HG03460 (cell line): ENCODE data around the gene TUBB1.
"Not testable (repeated sequence)": the region's sequence is repeated elsewhere in the genome, so short reads cannot be mapped to it uniquely, and the experiment has no call there.

Source experiments
- ATAC-seq: cut with Tn5 transposase; IDR thresholded peaks from one replicate; pipeline ENCODE4 v1.9.1; 2021; ENCODE audit not compliant: unreplicated experiment

The TUBB1 gene

GRCh38 chr20:59018817-59019216 lies 412 bp upstream of the TUBB1 start:
- no peak for ATAC-seq

DNA sequence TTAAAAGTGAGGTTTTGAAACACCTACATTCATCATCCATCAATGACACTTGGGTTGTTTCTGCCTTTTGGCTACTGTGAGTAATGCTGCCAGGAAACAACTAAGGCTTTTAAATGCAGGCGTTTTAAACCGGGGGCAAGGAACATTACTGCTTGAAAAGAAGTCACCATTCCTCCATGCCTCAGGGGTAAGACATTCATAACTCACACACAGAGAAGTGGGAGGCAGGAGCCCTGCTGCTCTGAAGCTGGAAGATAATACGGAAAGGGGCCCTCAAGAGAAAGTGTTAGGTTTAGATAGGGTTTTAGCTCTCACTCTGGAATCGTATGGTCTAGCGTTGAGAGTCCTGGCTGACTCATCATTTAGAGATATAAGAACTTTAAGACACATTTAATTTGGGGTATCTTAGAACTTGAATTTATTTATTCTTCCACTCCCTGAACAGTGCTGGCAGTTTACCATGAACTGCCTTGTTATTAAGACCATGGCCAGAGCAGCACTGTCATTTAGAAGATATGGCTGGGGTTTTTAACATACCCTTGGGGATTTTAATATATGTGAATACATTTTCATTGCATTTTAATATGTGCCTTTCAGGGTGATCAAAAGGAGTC lies 1.8 kb downstream of the TUBB1 start:
- ATAC-seq = no peak

- no peak for ATAC-seq
Observed at GRCh38 chr20:59022754-59023153, 3.5 kb downstream of the TUBB1 start.

- no peak for ATAC-seq
Observed at GRCh38 chr20:59023616-59024015, 4.4 kb downstream of the TUBB1 start.

DNA sequence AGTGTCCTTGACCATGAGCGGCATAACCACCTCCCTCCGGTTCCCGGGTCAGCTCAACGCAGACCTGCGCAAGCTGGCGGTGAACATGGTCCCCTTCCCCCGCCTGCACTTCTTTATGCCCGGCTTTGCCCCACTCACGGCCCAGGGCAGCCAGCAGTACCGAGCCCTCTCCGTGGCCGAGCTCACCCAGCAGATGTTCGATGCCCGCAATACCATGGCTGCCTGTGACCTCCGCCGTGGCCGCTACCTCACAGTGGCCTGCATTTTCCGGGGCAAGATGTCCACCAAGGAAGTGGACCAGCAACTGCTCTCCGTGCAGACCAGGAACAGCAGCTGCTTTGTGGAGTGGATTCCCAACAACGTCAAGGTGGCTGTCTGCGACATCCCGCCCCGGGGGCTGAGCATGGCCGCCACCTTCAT lies 4.9 kb downstream of the TUBB1 start:
- no peak for ATAC-seq

DNA sequence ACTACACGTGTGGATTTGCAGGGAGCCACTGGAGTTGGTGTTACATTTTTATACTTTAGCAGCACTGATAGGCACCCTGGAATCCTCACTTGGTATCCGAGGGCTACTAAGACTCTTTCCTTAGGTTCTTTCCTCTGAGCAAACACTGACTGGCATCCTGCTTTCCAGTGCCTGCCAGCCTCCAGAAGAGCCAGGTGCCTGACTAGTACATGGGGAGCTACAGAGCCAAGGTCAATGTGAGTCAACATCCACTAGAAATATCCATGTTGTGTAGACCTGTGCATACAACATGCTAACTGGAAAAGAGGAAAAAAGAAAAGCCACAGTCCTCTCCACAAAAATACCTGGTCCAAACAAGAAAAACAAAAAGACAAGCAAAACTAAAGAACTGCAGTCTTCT lies 5.9 kb downstream of the TUBB1 start:
- no peak for ATAC-seq

DNA sequence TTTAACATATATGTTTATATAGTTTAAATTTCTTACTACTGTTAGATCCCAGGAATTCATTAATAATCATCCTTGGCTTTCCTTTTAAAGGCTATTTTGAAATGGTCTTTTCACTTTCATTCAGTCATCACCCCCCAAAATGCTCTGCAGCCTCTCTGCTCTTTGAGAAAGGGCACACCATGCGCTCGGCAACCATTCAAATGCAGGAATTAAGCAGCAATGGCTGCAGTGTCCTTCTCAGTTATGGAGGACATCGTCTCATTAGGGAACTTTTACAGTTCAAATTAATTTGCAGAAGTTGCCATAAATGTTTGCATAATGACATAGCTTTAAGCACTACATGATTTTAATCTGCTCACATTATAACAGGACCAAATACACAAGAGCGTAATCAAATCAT lies 6.3 kb downstream of the TUBB1 start:
- no peak for ATAC-seq

- ATAC-seq = no peak
Observed at GRCh38 chr20:59026904-59027740, 7.9 kb downstream of the TUBB1 start.

- no peak for ATAC-seq
Observed at GRCh38 chr20:59027741-59028320, 8.6 kb downstream of the TUBB1 start.

DNA sequence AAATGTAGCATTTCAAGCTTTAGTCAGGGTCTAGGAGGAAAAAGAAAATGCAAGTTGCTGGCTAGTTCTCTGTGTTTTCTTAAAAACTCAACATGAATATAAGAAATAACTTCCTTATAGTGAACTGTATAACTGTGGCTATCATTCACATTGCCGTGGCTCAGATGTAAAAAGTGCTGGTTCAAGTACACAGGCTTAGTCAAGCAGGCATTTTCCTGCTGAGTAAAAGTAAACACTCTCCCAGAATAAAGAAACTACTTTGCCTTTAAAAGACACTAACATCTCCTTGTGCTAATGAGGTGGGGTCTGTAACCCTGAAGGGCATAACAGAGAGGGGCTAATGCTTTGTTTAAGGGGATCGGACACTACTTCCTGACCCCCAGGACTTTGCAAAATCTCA lies 9.6 kb downstream of the TUBB1 start:
- ATAC-seq = no peak

- ATAC-seq = no peak
Observed at GRCh38 chr20:59030911-59031563, 11.8 kb downstream of the TUBB1 start.

DNA sequence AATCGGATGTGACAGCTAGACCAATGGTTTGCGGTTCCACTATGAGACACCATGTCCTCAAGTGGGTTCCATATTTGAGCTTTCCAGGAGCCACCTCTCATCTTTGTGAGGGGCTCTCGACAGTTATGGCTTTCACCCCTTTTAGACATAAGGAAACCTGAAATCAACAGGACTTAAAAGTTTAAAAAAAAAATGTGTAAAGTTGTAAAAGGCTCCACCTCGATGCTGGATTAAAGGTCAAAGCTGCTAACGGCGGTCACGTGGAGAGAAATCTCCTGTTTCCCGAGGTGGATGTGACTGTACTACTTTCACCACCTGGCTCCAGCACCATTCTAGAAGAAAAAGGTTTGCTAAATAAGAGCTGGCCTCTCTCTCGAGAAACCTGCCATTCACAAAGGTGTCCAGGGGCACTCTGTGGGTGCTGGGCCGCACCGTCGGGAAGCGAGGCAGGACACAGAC lies 12.4 kb downstream of the TUBB1 start:
- ATAC-seq = no peak

GRCh38 chr20:59032023-59032712 lies 12.9 kb downstream of the TUBB1 start, which contains the start of gene ATP5F1E:
Gene ATP5F1E (minus strand): TSS chr20:59032335. CDS start chr20:59032251, 84 bp downstream.
- peak; percentile 90 for ATAC-seq

GRCh38 chr20:59032713-59033059 lies 13.5 kb downstream of the TUBB1 start:
- peak; percentile 25 for ATAC-seq

DNA sequence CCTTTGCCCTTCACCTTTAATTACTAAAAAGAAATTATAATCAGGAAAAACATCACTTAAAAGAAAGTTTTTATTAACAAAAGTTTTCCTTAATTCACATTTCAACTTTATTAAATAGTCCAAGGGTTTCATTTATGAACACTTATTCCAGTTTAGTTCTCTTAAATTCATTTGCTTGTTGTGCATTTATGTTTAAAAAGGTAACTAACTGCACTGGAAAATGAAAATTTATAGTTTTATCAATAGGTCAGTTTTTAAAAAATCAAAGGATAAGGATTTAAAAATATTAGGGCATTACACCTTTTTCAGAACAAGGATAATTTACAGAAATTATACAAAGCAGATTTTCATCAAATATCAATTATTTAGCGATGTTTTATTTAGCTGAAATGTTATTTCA lies 13.9 kb downstream of the TUBB1 start:
- ATAC-seq = no peak

DNA sequence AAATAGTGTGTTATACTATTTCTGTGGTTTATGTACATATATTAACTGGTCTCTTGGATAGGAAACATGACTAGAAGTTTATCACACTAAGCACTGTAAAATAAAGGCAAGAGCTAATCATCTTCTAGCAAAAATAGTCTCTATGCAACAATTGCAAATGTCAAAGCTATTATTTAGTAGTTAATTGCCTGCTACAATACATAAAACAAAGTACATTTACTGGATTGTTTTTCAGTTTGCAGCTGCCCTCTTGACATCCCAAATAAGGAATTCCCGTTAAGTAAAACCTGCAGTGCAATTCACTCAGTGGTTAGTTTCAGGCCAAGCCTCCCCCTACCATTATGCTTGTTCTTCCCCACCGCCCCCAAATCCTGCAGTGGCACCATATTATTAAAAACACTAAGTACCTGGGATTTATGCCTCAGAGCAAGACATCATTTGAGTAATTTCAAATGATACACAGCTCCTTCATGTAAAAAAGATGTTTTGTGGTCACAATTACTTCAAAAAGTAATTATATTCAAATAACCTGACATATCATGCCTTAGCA lies 14.5 kb downstream of the TUBB1 start:
- no peak for ATAC-seq

DNA sequence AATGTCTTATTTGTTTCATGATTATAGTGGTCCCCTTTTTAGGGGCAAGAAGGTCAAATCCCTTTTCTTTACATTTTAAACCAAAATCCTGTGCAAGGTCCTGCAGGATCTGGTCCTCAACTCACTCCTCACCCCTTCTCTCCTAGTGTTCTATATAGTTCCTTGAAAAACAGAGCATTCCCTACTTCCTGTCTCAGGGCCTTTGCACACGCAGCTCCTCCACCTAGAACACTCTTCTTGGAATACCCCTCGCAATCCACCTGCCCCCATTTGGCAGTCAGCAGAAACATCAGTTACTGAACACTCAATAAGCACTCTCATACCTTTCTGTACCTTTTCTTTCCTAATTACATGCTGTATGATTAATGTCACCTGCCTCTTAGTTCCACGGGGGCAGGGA lies 16.2 kb downstream of the TUBB1 start:
- ATAC-seq = no peak

DNA sequence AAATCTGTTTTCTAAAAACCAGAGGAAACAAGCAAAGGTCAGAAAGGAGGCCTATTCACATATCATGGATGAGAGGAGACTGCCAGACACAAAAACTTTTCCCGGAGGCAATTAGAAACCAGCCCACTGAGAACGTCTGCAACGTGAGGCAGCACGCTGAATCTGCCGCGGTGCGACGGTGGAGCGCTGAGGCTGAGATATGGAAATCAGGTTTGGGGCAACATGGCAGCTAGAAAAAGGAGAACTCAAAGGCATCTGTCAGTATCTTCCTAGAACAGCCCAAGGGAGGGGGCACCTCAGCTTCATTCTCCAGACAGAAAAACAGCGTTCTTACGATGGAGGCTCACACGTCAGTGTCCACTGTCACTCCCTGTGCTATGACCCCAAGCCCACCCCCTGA lies 18.2 kb downstream of the TUBB1 start:
- no peak for ATAC-seq

- no peak for ATAC-seq
Observed at GRCh38 chr20:59039233-59039632, 20.0 kb downstream of the TUBB1 start.

DNA sequence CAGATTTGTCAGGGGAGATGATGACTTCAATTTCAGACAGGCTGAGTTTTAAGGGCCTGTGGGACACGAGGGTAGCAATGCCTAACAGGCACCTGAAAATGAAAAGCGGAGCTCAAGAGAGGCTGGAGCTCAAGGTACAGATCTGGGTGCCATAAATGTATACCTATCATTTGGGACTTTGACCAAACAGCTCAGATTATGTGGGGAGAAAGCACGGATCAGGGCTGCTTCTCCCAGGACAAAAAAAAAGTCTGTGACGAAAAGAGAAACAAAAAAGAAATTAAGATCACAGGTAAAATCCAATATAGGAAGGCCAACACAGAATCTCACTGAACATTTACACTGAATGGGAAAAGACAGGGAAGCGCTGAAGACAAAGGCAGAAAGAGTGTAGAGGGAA lies 21.4 kb downstream of the TUBB1 start:
- ATAC-seq = no peak

DNA sequence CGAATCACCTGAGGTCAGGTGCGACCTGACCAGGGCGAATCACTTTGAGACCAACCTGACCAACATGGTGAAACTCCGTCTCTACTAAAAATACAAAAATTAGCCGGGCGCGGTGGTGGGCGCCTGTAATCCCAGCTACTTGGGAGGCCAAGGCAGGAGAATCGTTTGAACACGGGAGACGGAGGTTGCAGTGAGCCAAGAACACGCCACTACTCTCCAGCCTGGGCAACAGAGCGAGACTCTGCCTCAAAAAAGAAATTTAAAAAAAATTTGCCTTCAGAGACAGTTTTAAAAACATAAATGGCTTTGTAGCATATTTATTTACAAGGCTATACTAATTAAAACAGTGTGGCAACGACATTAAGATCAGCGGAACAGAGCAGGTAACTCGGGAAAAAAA lies 22.3 kb downstream of the TUBB1 start:
- ATAC-seq = not testable (repeated sequence)
